Naive thymus-derived CD4-positive, alpha-beta T cell (primary cell): ENCODE results near the gene C9orf153. TPM values are rescaled to one million over a fixed set of nuclear protein-coding genes. Genes with fewer than 3 reads are reported as not detected.

Experiments
- polyA plus RNA-seq, 2 donors: library from polyadenylated mRNA; unstranded; fragments of 300-500 nt; fragmentation: Illumina TruSeq; gene quantifications; one replicate each; pipeline ENCODE4 v1.2.3, GENCODE V29; 2021
- total RNA-seq, 6 experiments: library from RNA in 5 of 6; stranded (reverse) in 5 of 6; gene quantifications; 1 replicate in 5 of 6; 2 replicates in 1 of 6; pipeline ENCODE4 v1.2.3 and lab custom pipeline; 2021 to 2026

The C9orf153 gene
- total and polyA plus RNA-seq, 7 experiments from 2014 or later, result 0.75 to 1.7 (median 1.0) TPM; not detected in 2

Other genes with a start within 250 kb of the C9orf153 start
- gene GOLM1, start 160.1 kb downstream of the C9orf153 start, total RNA-seq, result 1 to 10 TPM in 2 of 5 experiments, under 1 TPM in 2, not detected in 1; 0.13 to 4.3 (median 1.4) TPM
- gene GOLM1, start 160.1 kb downstream of the C9orf153 start, polyA plus RNA-seq, result 1 to 10 TPM in 1 of 2 donors, under 1 TPM in 1; 0.78 to 1.3 TPM
- gene ISCA1, start 22.9 kb upstream of the C9orf153 start, total RNA-seq, result 10 to 100 TPM; 26.3 to 62.3 (median 38.4) TPM
- 10 to 100 TPM; 35.6 to 54.7 TPM for gene ISCA1, start 22.9 kb upstream of the C9orf153 start, polyA plus RNA-seq
- gene TUT7, start 94.8 kb upstream of the C9orf153 start, total RNA-seq, result 10 to 100 TPM; 38.5 to 57.4 (median 49.0) TPM
- gene TUT7, start 94.8 kb upstream of the C9orf153 start, polyA plus RNA-seq, result 10 to 100 TPM; 15.2 to 19.7 TPM